Sigmoid colon (tissue), 3 donors: ENCODE data around the gene IGLL1.

Experiments used
- CTCF ChIP-seq, 4 experiments: fragments of 450-650 bp in 3 of 4; fragments of 200-600 bp in 1 of 4; IDR thresholded peaks; one replicate each; pipeline ENCODE4 v1.5.1; 2016 to 2019; ENCODE audit warnings: antibody characterized with exemption in 4 of 4, mild to moderate bottlenecking in 3 of 4, moderate library complexity in 2 of 4
- POLR2A ChIP-seq, 2 donors: fragments of 450-650 bp; IDR thresholded peaks; one replicate each; pipeline ENCODE4 v1.6.1; 2016; ENCODE audit warnings: antibody characterized with exemption in 2 of 2, mild to moderate bottlenecking in 2 of 2, moderate library complexity in 2 of 2

- TF ChIP-seq CTCF (IDR thresholded peaks at IDR 0.05), result no peak
- TF ChIP-seq POLR2A (IDR thresholded peaks at IDR 0.05), result no peak
Observed at GRCh38 chr22:23533771-23534191, 46.3 kb downstream of the IGLL1 start.
